Naive B cell (primary cell): Measurements from ENCODE around the gene BST1. TPM values are rescaled to one million over a fixed set of nuclear protein-coding genes. Genes with fewer than 3 reads are reported as not detected.

Source experiments
- ATAC-seq, 2 donors: fragments of 150-1000 bp; cut with Tn5 transposase; 2 replicates each; pipeline ENCODE4 v1.10.0; 2021; ENCODE audit warnings: low read depth in 2 of 2, mild to moderate bottlenecking in 2 of 2, moderate library complexity in 2 of 2
- DNase-seq: peaks from one replicate; pipeline ENCODE4 v3.0.0; 2022
- H3K27ac Mint-ChIP-seq, 6 donors: one replicate each; pipeline ENCODE4 v1.8.0; 2020 to 2022; ENCODE audit warnings: mild to moderate bottlenecking in 6 of 6, mixed read lengths in 6 of 6, moderate library complexity in 5 of 6, inconsistent platforms in 2 of 6
- H3K27me3 Mint-ChIP-seq, 3 donors: one replicate each; pipeline ENCODE4 v1.8.0; 2021 to 2022; ENCODE audit warnings: mixed read lengths in 3 of 3, mild to moderate bottlenecking in 1 of 3
- H3K36me3 Mint-ChIP-seq, 2 donors: one replicate each; pipeline ENCODE4 v1.8.0; 2020 to 2022; ENCODE audit warnings: mixed read lengths in 2 of 2, inconsistent platforms in 1 of 2, mild to moderate bottlenecking in 1 of 2
- H3K4me1 Mint-ChIP-seq, 3 donors: one replicate each; pipeline ENCODE4 v1.8.0; 2020 to 2022; ENCODE audit warnings: mixed read lengths in 3 of 3, inconsistent platforms in 1 of 3, mild to moderate bottlenecking in 1 of 3, moderate library complexity in 1 of 3
- H3K4me3 Mint-ChIP-seq, 8 donors: one replicate each; pipeline ENCODE4 v1.8.0; 2020 to 2022; ENCODE audit warnings: mild to moderate bottlenecking in 8 of 8, mixed read lengths in 8 of 8, moderate library complexity in 8 of 8, inconsistent platforms in 2 of 8
- H3K9me3 Mint-ChIP-seq, 7 donors: one replicate each; pipeline ENCODE4 v1.8.0; 2020 to 2022; ENCODE audit warnings: mixed read lengths in 7 of 7, mild to moderate bottlenecking in 5 of 7, inconsistent platforms in 2 of 7, moderate library complexity in 1 of 7
- polyA plus RNA-seq, 6 donors: library from polyadenylated mRNA; unstranded; fragments of 300-500 nt; fragmentation: Illumina TruSeq; gene quantifications; one replicate each; pipeline ENCODE4 v1.2.3, GENCODE V29; 2021; ENCODE audit warnings: low read depth in 6 of 6

The BST1 gene, protein sequence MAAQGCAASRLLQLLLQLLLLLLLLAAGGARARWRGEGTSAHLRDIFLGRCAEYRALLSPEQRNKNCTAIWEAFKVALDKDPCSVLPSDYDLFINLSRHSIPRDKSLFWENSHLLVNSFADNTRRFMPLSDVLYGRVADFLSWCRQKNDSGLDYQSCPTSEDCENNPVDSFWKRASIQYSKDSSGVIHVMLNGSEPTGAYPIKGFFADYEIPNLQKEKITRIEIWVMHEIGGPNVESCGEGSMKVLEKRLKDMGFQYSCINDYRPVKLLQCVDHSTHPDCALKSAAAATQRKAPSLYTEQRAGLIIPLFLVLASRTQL
- 1 to 10 TPM in 1 of 6 donors, under 1 TPM in 5; 0.29 to 2.4 (median 0.46) TPM for polyA plus RNA-seq

DNA sequence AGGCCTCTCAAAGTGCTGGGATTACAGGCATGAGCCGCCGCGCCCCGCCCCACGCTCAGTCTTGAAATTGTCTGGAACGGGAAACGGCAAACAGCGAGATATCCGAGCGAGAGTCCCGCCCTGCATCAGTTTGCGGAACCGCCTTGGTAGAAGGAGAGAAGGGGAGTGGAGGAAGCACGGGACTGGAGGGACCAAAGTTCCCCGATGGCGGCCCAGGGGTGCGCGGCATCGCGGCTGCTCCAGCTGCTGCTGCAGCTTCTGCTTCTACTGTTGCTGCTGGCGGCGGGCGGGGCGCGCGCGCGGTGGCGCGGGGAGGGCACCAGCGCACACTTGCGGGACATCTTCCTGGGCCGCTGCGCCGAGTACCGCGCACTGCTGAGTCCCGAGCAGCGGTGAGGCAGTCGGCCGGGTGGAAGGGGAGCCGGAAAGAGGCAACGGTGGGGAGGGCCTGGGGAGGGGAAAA, at the start of gene BST1:
Gene BST1, plus strand, starts transcription at position 125 of the 463 bp plus-strand sequence. Its CDS starts 80 bp downstream, at position 205.
- Mint-ChIP-seq H3K27ac (peak within 1 kb of the TSS in 4 of 6 donors; percentile 41 to 74 (median 60)), H3K9me3 (peaks cover 0 to 14% (median 8%) of the 10 kb centered on the region in 7 donors)
- ATAC-seq, result peak; percentile 96 to 97

DNA sequence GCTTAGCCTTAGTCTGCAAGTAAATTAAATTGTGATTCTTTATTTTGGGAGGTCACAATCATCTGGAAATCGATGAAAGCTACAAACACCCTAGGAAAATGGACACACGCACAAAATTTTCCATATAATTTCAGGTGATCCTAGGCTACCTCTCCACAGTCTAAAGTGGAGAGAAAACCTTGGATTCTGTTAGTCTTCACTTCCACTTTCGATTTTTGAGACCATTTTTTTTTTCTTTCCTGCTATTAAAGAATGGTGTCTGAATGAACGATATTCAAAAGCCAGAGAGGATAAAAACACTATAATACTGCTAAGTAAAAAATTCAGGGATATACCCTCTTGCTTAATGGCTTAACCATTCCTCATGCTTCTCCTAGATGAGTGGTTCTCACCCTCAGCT, 49.4 kb upstream of the BST1 start:
- Mint-ChIP-seq H3K4me1 (peaks cover 34 to 63% (median 46%) of the 10 kb centered on the region in 3 donors), H3K9me3 (no peaks in the 10 kb centered on the region), H3K27ac (peak overlapping the region in 5 of 6 donors; percentile 51 to 98 (median 95)), H3K36me3 (no peaks in the 10 kb centered on the region), H3K4me3 (peak overlapping the region; percentile 94 to 99 (median 98)), H3K27me3 (no peaks in the 10 kb centered on the region)
- no peak for ATAC-seq
- no peak for DNase-seq

More for the DNA sequence above, at the start of gene BST1:
- H3K4me3 Mint-ChIP-seq, result peak within 1 kb of the TSS; percentile 83 to 93 (median 92)
- peaks cover 5 to 12% (median 11%) of the 10 kb centered on the region in 3 donors for H3K4me1 Mint-ChIP-seq
- peak; percentile 65 for DNase-seq
- H3K36me3 Mint-ChIP-seq, result peaks cover 0 to 5% of the 10 kb centered on the region in 2 donors
- peaks cover 4 to 23% (median 5%) of the 10 kb centered on the region in 3 donors for H3K27me3 Mint-ChIP-seq

DNA sequence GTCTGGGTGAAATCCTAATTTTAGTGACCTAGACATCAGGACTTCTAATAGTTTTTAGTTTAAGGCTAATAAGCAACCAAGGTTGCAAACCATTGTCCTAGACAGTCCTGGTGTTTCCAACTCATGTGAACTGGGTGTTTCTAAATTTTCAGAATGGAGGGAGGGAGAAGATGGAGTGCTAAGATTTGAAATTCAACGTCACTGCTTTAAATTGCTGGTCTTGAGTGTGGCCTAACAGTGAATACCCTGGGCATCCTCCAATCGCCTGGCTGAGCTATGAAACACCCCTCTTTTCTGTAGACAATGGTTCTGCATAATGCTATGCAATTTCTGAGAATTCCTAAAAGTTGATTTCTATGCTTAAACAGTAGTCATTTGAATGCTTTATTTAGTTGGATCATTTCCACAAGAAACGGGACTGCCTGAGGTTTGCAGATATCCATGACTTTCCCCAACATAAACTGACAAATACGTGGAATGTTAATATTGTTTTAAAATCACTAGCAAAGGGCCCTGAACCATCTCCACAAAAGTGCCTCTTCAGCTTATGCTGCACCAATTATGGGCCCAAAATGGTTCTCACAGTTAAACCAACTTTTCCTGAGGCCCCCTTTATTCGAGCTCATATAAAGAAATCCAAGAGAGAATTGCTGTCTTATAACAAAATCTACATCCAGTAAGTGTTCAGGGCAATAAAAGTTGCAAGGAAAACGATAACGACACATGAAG, 48.8 kb upstream of the BST1 start:
- H3K9me3 Mint-ChIP-seq, result no peaks in the 10 kb centered on the region
- no peaks in the 10 kb centered on the region for H3K36me3 Mint-ChIP-seq
- H3K27ac Mint-ChIP-seq, result peak overlapping the region; percentile 75 to 98 (median 96)
- H3K4me1 Mint-ChIP-seq, result peaks cover 31 to 57% (median 42%) of the 10 kb centered on the region in 3 donors
- no peak for DNase-seq
- ATAC-seq, result no peak
- no peaks in the 10 kb centered on the region for H3K27me3 Mint-ChIP-seq
- H3K4me3 Mint-ChIP-seq, result peak overlapping the region; percentile 94 to 99 (median 98)

DNA sequence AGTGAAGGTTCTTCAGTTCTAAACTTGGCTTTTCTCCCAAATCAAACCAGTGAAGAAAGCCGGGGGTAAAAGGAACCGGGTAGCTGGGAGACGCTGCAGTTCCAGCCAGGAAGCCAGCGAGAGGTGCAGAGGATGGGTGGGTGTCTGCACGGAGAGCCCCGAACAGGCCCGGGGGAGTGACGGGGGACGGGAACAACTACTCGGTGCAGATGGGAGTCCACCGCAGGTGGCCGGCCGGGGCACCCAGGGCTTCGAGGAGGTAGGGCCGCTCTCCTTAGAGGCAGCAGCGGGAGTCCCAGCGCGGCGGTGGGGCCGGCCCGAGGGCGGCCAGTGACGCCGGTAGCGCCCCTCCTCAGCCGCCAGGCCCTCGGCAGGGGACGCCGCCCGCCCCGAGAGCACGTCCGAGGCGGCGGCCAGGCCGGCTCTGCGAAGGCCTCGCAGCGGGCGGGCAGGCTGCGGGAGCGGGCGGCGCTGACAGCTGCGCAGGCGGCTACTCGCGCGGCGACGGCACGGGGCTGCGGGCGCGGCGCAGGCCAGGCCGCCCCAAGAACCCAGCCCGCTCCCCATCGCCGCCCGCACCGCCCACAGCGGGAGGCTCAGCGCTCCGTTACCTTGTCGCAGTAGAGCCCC, 48.2 kb upstream of the BST1 start:
- Mint-ChIP-seq H3K27ac (peak overlapping the region; percentile 84 to 98 (median 97)), H3K4me1 (peaks cover 30 to 50% (median 40%) of the 10 kb centered on the region in 3 donors), H3K27me3 (no peaks in the 10 kb centered on the region), H3K36me3 (no peaks in the 10 kb centered on the region), H3K9me3 (no peaks in the 10 kb centered on the region), H3K4me3 (peak overlapping the region; percentile 96 to 99 (median 98))
- ATAC-seq (peak; percentile 65 to 67), DNase-seq (no peak)

DNA sequence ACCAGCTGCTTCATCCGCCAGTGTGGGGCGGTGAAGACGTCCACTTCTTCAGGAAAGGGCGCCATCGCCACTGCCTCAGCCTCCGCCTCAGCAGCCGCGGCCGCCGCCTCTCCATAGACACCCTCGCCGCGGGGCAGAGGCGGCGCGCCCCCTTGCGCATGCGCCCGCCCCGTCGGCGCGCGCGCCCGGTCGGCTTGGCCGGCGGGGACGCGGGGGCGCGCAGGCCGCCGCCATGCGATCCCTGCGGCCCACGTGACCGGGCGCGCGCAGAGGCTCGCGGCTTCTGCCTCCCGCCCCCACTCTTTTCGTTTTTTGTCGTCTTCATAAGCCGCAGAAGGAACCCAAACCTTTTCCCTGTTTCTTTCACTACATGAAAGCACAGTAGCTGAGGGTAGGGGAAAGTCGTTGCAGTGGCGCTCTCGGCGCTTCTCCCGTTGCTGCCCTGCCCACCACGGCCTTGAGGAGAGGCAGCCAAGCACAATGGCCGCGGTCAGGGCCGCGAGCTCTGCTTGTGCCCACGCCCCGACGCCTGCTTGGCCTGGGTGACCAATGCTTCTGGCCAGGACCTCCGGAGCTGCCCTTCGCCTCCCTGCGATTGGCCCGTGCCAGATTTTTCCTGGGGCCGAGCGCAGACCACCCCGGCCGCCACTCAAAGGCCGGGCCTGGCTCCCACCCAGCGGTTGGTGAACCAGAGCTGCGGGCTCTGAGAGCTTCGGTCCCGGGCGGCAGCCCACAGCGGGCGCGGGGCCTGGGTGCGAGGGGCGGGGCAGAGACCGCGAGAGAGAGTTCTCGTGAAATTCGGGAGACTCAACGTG, 47.4 kb upstream of the BST1 start, which contains the start of gene FBXL5:
Gene FBXL5, minus strand, starts transcription at position 135 of the 815 bp plus-strand sequence. Its CDS starts 70 bp downstream, at position 65.
- Mint-ChIP-seq H3K4me1 (peaks cover 25 to 43% (median 34%) of the 10 kb centered on the region in 3 donors), H3K9me3 (no peaks in the 10 kb centered on the region), H3K4me3 (peak within 1 kb of the TSS; percentile 96 to 99 (median 98)), H3K27me3 (no peaks in the 10 kb centered on the region), H3K36me3 (no peaks in the 10 kb centered on the region), H3K27ac (peak within 1 kb of the TSS; percentile 91 to 99 (median 98))
- DNase-seq, result peak; percentile 88
- peak; percentile 81 to 83 for ATAC-seq

DNA sequence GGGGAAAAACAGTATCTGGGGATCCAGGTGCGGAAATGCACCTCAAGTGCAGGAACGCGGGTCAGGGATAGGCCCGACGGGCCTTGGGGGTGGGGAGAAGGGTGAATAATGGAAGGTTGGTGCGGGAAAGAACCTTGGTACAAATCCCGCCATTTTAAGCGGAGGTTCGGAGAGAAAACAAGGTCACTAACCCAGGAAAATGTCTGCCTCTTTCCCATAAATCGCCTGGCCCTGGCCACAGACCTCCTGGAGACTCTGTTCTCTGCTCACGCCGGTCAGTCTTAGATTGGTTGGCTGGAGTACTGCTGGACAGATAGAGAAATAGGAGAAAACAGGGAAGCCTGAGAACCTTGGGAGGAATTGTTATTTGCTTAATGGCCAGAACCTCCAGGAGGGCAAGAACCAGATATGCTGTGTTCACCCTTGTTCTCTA, 46.8 kb upstream of the BST1 start:
- peaks cover 21 to 38% (median 28%) of the 10 kb centered on the region in 3 donors for H3K4me1 Mint-ChIP-seq

DNA sequence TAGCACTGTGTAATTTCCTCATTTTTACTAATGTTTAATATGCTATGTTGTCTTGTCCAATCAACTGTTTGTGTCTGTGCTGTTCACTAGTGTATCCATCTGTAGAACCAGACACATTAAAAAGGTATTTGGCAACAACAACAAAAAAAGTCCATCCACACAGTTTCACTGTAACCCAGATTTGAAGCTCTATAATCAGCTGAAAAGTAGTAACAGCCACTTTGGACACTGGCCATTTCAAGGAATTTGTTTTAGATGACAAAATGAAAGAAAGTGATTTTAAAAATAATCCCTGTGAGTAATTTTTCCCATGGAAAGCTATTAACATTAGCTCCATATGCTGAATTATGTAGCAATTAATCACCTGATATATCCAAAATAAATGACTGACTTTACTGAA, 45.5 kb upstream of the BST1 start:
- DNase-seq, result no peak
- H3K9me3 Mint-ChIP-seq, result no peaks in the 10 kb centered on the region
- peak overlapping the region in 2 of 8 donors; percentile 85 to 99 for H3K4me3 Mint-ChIP-seq
- no peaks in the 10 kb centered on the region for H3K36me3 Mint-ChIP-seq
- no peaks in the 10 kb centered on the region for H3K27me3 Mint-ChIP-seq
- peaks cover 16 to 28% (median 20%) of the 10 kb centered on the region in 3 donors for H3K4me1 Mint-ChIP-seq
- ATAC-seq, result no peak
- H3K27ac Mint-ChIP-seq, result peak overlapping the region in 1 of 6 donors; percentile 91

More for the DNA sequence above, 46.8 kb upstream of the BST1 start:
- Mint-ChIP-seq H3K27me3 (no peaks in the 10 kb centered on the region), H3K9me3 (no peaks in the 10 kb centered on the region), H3K4me3 (peak overlapping the region; percentile 93 to 99 (median 96)), H3K36me3 (no peaks in the 10 kb centered on the region), H3K27ac (peak overlapping the region; percentile 91 to 99 (median 96))
- DNase-seq, result no peak
- no peak for ATAC-seq

DNA sequence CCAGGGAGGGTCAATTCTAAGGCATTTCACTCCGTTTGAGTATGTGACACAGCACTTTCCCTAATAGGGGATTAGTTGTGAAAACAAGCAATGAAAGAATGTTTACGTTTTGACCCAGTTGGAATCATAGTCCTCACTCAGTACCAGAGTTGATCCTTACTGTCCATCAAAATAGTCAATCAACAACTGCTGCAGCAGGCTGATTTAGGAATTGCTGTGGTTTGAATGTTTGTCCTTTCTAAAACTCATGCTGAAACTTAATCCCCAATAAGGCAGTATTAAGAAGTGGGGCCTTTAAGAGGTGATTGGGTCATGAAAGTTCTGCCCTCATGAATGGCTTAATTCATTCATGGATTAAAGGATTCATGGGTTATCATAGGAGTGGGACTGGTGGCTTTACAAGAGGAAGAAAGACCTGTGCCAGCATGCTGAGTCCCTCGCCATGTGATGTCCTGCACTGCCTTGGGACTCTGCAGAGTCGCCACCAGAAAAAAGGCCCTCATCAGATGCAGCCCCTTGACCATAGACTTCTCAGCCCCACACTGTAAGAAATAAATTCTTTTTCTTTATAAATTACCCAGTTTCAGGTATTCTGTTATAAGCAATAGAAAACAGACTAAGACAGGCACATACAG, 44.6 kb upstream of the BST1 start:
- no peaks in the 10 kb centered on the region for H3K36me3 Mint-ChIP-seq

DNA sequence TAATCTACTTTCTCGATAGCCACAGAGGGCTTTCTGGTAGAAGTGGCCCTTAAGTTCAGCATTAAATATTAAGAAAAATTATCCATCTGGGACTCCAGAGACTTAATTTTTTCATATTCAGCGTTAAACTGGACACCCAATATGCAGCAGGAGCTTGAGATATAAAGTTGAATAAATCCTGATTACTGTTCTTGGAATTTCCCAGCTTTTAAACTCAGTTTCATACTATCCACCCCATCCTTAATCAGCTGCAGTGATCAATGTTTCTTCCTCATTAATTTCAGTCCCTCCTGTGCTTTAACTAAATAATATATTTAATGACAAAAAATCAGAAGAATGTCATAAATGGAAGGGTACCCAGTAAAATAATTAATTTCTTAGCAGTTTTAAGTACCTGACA, 44.1 kb upstream of the BST1 start:
- peaks cover 8 to 14% (median 12%) of the 10 kb centered on the region in 3 donors for H3K4me1 Mint-ChIP-seq
- no peaks in the 10 kb centered on the region for H3K27me3 Mint-ChIP-seq
- no peaks in the 10 kb centered on the region for H3K9me3 Mint-ChIP-seq
- H3K4me3 Mint-ChIP-seq, result no peak overlapping the region
- ATAC-seq (no peak), DNase-seq (no peak)
- H3K36me3 Mint-ChIP-seq, result no peaks in the 10 kb centered on the region
- no peak overlapping the region for H3K27ac Mint-ChIP-seq

More for the DNA sequence above, 44.6 kb upstream of the BST1 start:
- Mint-ChIP-seq H3K4me1 (peaks cover 13 to 19% (median 17%) of the 10 kb centered on the region in 3 donors), H3K27me3 (no peaks in the 10 kb centered on the region), H3K9me3 (no peaks in the 10 kb centered on the region), H3K4me3 (peak overlapping the region in 1 of 8 donors; percentile 99), H3K27ac (no peak overlapping the region)
- no peak for ATAC-seq
- DNase-seq, result no peak

DNA sequence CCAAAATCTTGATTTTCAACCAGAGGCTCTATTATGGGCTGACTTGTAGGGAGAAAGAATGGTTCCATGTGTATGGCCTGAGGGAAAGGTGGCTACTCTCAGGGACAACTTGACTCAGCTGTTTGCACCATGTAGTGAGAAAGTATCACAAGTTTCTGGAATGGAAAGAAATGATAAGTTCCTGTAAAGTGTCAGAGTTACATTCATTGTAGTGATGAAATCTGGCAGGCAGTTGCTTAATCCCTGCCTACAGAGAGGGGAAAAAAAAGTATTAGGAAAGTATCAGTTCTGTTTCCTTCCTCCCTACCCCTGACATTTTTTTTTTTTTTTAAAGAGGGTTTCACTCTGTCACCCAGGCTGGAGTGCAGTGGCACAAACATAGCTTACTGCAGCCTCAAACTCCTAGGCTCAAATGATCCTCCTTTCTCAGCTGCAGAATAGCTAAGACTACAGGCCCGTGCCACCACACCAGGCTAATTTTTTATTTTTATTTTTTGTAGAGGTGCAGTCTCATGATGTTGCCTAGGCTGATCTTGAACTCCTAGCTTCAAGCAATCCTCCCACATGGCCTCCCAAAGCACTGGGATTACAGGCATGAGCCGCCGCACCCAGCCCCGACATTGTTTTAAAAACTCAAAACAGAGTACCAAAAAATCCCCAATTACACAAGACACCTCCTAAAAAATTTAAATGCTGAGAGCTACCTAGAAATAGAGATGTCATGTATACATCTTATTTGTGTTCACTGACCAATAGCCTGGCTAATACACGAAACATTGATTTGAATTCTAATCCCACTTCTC, 42.9 kb upstream of the BST1 start:
- H3K27me3 Mint-ChIP-seq, result no peaks in the 10 kb centered on the region
- H3K36me3 Mint-ChIP-seq, result no peaks in the 10 kb centered on the region
- ATAC-seq, result no peak
- H3K4me1 Mint-ChIP-seq, result peaks cover 0 to 10% (median 6%) of the 10 kb centered on the region in 3 donors
- no peak for DNase-seq
- no peak overlapping the region for H3K27ac Mint-ChIP-seq
- H3K9me3 Mint-ChIP-seq, result no peaks in the 10 kb centered on the region
- H3K4me3 Mint-ChIP-seq, result no peak overlapping the region

DNA sequence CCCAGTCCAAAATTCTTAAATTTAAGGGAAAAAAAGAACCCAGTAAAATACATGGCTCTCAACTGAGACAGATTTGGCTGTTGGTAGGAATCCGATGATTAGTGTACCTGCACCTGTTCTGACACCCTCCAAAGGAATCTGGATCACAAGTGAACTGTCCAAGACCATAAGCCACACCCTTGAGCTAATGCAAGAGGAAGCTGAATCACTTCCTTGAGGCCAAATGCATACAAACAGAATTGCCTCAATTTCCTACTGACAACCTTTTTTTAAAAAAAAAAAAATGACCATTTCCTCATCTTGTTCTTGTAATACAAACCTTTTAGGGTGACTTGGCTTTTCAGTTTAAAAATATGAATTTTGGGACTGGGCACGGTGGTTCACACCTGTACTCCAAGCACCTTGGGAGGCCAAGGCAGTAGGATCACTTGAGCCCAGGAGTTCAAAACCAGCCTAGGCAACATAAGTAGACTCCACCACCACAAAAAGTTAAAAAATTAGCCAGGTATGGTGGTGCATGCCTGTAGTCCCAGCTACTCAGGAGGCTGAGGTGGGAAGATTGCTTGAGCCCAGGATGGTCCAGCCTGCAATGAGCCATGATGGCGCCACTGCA, 37.0 kb upstream of the BST1 start:
- no peaks in the 10 kb centered on the region for H3K27me3 Mint-ChIP-seq
- H3K4me3 Mint-ChIP-seq, result no peak overlapping the region
- no peak for ATAC-seq
- peaks cover 0 to 15% (median 15%) of the 10 kb centered on the region in 3 donors for H3K4me1 Mint-ChIP-seq
- H3K36me3 Mint-ChIP-seq, result no peaks in the 10 kb centered on the region
- no peak for DNase-seq
- H3K9me3 Mint-ChIP-seq, result no peaks in the 10 kb centered on the region
- no peak overlapping the region for H3K27ac Mint-ChIP-seq
